PFSK-1 (cell line): ENCODE results near the gene RSRC1.

Experiments used
- FOXP2 ChIP-seq: optimal IDR thresholded peaks from 2 replicates; pipeline ENCODE3; 2011; ENCODE audit warnings: borderline replicate concordance, control low read depth, inconsistent platforms; ENCODE audit not compliant: insufficient read depth; ENCODE audit errors: extremely low read length, extremely low read depth
- POLR2AphosphoS5 ChIP-seq: IDR thresholded peaks from 2 replicates; pipeline ENCODE4 v1.6.1; 2012; ENCODE audit warnings: low read depth, mild to moderate bottlenecking, control low read depth, low read length, moderate library complexity
- SIN3A ChIP-seq: IDR thresholded peaks from 2 replicates; pipeline ENCODE4 v1.6.1; 2012; ENCODE audit warnings: mild to moderate bottlenecking, low read length, moderate library complexity, borderline replicate concordance; ENCODE audit not compliant: insufficient read depth
- TAF1 ChIP-seq: IDR thresholded peaks from 2 replicates; pipeline ENCODE4 v1.6.1; 2012; ENCODE audit warnings: low read length, control low read depth, borderline replicate concordance; ENCODE audit not compliant: insufficient read depth
- TF ChIP-seq, protein P1 (sequence below), 2 experiments: IDR thresholded peaks; 2 replicates each; pipeline versions ENCODE4 v1.6.1 to v1.8.0; 2011 to 2012; ENCODE audit warnings: low read depth in 2 of 2, low read length in 2 of 2, control low read depth in 1 of 2, inconsistent platforms in 1 of 2, mild to moderate bottlenecking in 1 of 2, moderate library complexity in 1 of 2; ENCODE audit not compliant: insufficient read depth in 1 of 2

RSRC1 gene

GRCh38 chr3:158108445-158108985 is 1.4 kb upstream of the RSRC1 start:
- TF ChIP-seq, protein P1, sequence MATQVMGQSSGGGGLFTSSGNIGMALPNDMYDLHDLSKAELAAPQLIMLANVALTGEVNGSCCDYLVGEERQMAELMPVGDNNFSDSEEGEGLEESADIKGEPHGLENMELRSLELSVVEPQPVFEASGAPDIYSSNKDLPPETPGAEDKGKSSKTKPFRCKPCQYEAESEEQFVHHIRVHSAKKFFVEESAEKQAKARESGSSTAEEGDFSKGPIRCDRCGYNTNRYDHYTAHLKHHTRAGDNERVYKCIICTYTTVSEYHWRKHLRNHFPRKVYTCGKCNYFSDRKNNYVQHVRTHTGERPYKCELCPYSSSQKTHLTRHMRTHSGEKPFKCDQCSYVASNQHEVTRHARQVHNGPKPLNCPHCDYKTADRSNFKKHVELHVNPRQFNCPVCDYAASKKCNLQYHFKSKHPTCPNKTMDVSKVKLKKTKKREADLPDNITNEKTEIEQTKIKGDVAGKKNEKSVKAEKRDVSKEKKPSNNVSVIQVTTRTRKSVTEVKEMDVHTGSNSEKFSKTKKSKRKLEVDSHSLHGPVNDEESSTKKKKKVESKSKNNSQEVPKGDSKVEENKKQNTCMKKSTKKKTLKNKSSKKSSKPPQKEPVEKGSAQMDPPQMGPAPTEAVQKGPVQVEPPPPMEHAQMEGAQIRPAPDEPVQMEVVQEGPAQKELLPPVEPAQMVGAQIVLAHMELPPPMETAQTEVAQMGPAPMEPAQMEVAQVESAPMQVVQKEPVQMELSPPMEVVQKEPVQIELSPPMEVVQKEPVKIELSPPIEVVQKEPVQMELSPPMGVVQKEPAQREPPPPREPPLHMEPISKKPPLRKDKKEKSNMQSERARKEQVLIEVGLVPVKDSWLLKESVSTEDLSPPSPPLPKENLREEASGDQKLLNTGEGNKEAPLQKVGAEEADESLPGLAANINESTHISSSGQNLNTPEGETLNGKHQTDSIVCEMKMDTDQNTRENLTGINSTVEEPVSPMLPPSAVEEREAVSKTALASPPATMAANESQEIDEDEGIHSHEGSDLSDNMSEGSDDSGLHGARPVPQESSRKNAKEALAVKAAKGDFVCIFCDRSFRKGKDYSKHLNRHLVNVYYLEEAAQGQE (IDR thresholded peaks at IDR 0.05; ENCODE audit: insufficient read depth in 1 of 2, low read depth in 2 of 2, low read length in 2 of 2) = no peak
- TF ChIP-seq FOXP2 (no peak), SIN3A (no peak), TAF1 (no peak), POLR2AphosphoS5 (no peak)

- TF ChIP-seq, protein P1 (IDR thresholded peaks at IDR 0.05; ENCODE audit: insufficient read depth in 1 of 2, low read depth in 2 of 2, low read length in 2 of 2) = no peak
- no peak for TF ChIP-seq TAF1
- no peak for TF ChIP-seq FOXP2
- no peak for TF ChIP-seq POLR2AphosphoS5
- TF ChIP-seq SIN3A = no peak
Observed at GRCh38 chr3:158109295-158109803, 540 bp upstream of the RSRC1 start.

DNA sequence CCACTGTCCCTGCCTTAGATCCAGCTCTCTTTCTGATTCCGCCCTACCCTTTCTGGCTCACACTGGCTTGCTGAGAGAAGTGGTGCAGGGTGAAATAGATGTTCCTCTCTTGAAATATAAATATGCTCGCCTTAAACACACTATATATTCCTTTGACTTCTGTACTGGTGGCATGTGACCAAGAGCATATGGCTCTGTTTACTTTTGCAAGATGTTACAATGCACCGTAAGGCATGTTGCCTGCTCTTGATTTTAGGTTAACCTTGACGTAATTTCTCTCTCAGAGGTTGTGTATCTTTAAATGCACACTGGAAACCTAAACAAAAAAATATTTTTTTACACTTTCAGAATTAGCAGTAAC is 749 bp downstream of the RSRC1 start:
- TF ChIP-seq FOXP2 (no peak), POLR2AphosphoS5 (no peak), TAF1 (no peak), SIN3A (no peak)
- TF ChIP-seq, protein P1 (IDR thresholded peaks at IDR 0.05; ENCODE audit: insufficient read depth in 1 of 2, low read depth in 2 of 2, low read length in 2 of 2) = no peak

GRCh38 chr3:158111861-158112260 is 2.0 kb downstream of the RSRC1 start:
- TF ChIP-seq SIN3A = no peak
- TF ChIP-seq FOXP2 = no peak
- TF ChIP-seq POLR2AphosphoS5 = no peak
- no peak for TF ChIP-seq TAF1
- TF ChIP-seq, protein P1 (IDR thresholded peaks at IDR 0.05; ENCODE audit: insufficient read depth in 1 of 2, low read depth in 2 of 2, low read length in 2 of 2) = no peak

DNA sequence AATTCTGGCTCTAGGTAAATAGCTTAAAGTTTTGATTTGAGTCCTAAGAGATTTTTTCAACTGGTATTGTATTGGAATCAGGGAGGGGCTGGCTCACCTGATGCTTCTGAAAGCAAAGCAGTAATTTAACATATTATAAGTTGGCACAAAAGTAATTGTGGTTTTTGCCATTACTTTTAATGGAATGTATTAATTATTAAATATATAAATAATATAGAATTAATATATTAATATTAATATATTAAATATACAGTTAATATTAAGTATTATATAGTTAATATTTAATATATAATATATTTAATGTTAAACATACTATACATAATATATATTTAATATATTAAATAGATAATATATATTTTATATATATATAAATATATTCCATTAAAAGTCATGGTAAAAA is 10.4 kb downstream of the RSRC1 start:
- TF ChIP-seq FOXP2 (no peak), TAF1 (no peak), POLR2AphosphoS5 (no peak), SIN3A (no peak)
- TF ChIP-seq, protein P1 (IDR thresholded peaks at IDR 0.05; ENCODE audit: insufficient read depth in 1 of 2, low read depth in 2 of 2, low read length in 2 of 2) = no peak
